ENCODE results near the gene PGPEP1. TPM values are rescaled to one million over a fixed set of nuclear protein-coding genes. Genes with fewer than 3 reads are reported as not detected.

PGPEP1 gene
- total RNA-seq, 2 experiments from 2014 or later = 15.7 to 17.8 TPM

DNA sequence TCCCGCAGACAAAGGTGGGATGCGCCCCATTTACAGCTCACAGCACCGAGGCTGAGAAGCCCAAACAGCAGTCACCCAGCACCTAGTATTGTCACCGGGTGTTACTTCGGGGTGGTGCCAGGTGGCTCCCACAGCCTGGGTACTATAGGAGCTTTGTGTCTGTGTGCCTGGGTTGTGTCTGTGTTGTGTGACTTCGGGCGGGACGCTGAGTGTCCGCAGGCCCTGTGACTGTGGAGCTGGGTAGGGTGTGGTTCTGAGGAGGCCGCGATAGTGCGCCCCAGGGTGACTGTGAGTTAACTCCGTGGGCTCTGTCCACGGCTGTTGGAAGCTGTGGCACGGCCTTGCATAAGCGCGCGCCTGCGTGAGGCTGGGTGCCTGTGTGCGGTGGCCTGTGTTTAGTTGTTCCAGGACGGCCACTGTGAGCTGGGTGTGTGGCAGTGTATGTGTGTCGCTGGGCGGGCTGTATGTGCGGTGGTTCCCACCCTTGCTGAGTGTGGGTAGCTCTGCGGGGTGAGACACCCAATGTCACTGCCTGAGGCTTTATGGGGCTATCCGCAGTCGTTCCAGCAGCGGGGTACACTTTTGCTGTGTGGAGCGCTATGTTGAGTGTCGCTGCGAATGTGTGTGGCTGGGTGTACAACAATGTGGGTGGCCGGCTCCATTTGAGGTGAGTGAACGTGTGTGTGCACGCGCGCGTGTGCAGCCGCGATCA lies 78.2 kb downstream of the PGPEP1 start:
- peaks cover 71% of the 10 kb centered on the region for H3K4me1 Mint-ChIP-seq
- H3K9me3 Mint-ChIP-seq = no peaks in the 10 kb centered on the region
- DNase-seq = peak; percentile 51
- H3K36me3 Mint-ChIP-seq = peaks cover 10% of the 10 kb centered on the region
- H3K4me3 Mint-ChIP-seq = peak overlapping the region; percentile 73
- peak overlapping the region; percentile 72 for H3K27ac Mint-ChIP-seq
- H3K27me3 Mint-ChIP-seq = peaks cover 37% of the 10 kb centered on the region

DNA sequence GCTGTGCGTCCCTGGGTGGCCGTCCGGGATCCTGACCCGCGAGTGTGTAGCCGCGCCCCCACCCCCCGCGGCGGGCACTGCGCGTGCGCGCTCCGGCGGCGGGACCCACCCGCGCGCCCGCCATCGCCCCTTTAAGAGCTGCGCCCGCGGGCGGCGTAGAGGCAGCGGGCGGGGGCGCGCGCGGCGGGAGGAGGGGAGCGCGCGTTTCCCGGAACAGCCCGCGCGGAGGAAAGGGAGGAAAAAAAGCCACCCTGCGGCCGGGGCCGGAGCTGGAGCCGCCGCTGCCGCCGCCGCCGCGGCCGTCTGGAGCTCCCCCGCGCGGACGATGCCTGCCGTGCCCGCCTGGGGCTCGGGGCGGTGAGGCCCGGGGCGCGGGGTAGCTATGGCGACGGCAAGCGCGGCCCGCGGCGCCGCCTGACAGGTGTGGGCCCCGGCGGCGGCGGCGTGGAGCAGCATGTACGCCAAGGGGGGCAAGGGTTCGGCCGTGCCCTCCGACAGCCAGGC lies 78.8 kb downstream of the PGPEP1 start, which contains the start of gene SSBP4:
Gene SSBP4, plus strand, starts transcription at position 204 of the 504 bp plus-strand sequence. Its CDS starts 251 bp downstream, at position 455.
- DNase-seq = peak; percentile 84
- no peaks in the 10 kb centered on the region for H3K9me3 Mint-ChIP-seq

More for the DNA sequence above, 78.8 kb downstream of the PGPEP1 start, which contains the start of gene SSBP4:
- Mint-ChIP-seq H3K4me3 (peak within 1 kb of the TSS; percentile 88), H3K36me3 (peaks cover 10% of the 10 kb centered on the region), H3K27me3 (peaks cover 33% of the 10 kb centered on the region), H3K27ac (peak within 1 kb of the TSS; percentile 75), H3K4me1 (peaks cover 71% of the 10 kb centered on the region)

Other genes starting within 250 kb of the PGPEP1 start
- 10 to 100 TPM; 11.8 to 14.4 TPM for gene MAST3, start 242.8 kb upstream of the PGPEP1 start, total RNA-seq
- gene PIK3R2, start 187.4 kb upstream of the PGPEP1 start, total RNA-seq = 10 to 100 TPM; 18.5 to 21.1 TPM
- gene IFI30, start 166.8 kb upstream of the PGPEP1 start, total RNA-seq = 10 to 100 TPM; 24.7 to 28.1 TPM
- gene MPV17L2, start 147.4 kb upstream of the PGPEP1 start, total RNA-seq = 10 to 100 TPM; 15.2 to 16.7 TPM
- 1 to 10 TPM; 3.2 to 3.9 TPM for gene RAB3A, start 136.6 kb upstream of the PGPEP1 start, total RNA-seq
- gene PDE4C, start 114.2 kb upstream of the PGPEP1 start, total RNA-seq = not detected
- gene IQCN, start 66.1 kb upstream of the PGPEP1 start, total RNA-seq = under 1 TPM; 0.29 to 0.32 TPM
- 100 to 1,000 TPM; 379 to 398 TPM for gene JUND, start 59.0 kb upstream of the PGPEP1 start, total RNA-seq
- gene LSM4, start 17.5 kb upstream of the PGPEP1 start, total RNA-seq = 100 to 1,000 TPM; 419 to 435 TPM
- not detected for gene GDF15, start 45.6 kb downstream of the PGPEP1 start, total RNA-seq
- not detected for gene LRRC25, start 57.0 kb downstream of the PGPEP1 start, total RNA-seq
- 100 to 1,000 TPM in 1 of 2 experiments, 10 to 100 TPM in 1; 96.1 to 101 TPM for gene SSBP4, start 78.8 kb downstream of the PGPEP1 start, total RNA-seq
- gene ISYNA1, start 97.5 kb downstream of the PGPEP1 start, total RNA-seq = 10 to 100 TPM; 29.6 to 32.7 TPM
- gene ELL, start 181.5 kb downstream of the PGPEP1 start, total RNA-seq = 10 to 100 TPM; 20.0 to 21.0 TPM
- gene FKBP8, start 203.0 kb downstream of the PGPEP1 start, total RNA-seq = 100 to 1,000 TPM; 168 to 170 TPM
- 100 to 1,000 TPM; 116 to 124 TPM for gene KXD1, start 217.3 kb downstream of the PGPEP1 start, total RNA-seq
- 1,000 to 10,000 TPM; 1,816 to 1,826 TPM for gene UBA52, start 231.3 kb downstream of the PGPEP1 start, total RNA-seq
- gene REX1BD, start 248.2 kb downstream of the PGPEP1 start, total RNA-seq = 10 to 100 TPM; 71.6 to 74.7 TPM